Suppressor macrophage treated with lipopolysaccharide for 1 hour (primary cell): ENCODE measurements around the gene ZNF480.
"Not testable (repeated sequence)": the region's sequence is repeated elsewhere in the genome, so short reads cannot be mapped to it uniquely, and the experiment has no call there.

Experiments
- DNase-seq, 3 donors: peaks; one replicate each; pipeline ENCODE4 v3.0.0-alpha.2; 2020 to 2022

Gene ZNF480

DNA sequence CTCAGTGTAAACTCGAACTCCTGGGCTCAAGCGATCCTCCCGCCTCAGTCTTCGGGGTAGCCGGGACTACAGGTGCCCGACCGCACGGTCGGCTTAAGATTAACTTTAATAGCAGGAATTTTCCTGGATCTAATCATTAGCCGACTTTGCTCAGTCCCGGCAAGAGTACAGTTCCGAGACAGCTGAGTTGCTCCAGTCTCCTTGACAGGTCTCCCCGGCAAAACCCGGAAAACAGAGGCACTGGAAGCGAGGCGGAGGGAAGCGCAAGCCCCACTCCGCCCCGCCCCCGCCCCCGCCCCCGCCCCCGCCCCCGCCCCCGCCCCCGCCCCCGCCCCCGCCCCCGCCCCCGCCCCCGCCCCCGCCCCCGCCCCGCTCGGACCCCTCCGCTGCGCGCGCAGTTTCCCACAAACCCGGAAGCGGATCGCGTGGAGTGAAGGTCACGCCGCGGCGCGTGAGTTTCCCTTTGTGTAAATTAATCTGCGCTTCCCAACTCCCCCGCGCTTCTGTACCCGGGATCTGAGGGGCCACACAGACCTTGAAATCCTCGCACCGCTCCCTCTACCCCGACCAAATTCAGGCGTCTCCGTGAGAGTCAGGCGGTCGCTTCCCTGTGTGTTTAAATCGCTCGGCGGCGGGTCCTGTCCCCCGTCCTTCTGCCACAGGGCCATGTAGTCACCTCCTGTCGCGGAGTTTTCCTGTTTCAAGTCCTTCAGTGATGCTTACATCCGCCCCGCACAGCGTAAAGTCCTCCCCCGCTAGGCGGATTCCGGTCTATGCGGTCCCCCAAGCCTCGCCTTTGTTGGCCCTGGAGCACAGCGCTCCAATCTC, at the start of gene ZNF480:
Gene ZNF480, plus strand, starts transcription at position 397 of the 828 bp plus-strand sequence. CDS start 3,244 bp downstream, outside the sequence.
- peak; percentile 66 to 84 (median 82) for DNase-seq

DNA sequence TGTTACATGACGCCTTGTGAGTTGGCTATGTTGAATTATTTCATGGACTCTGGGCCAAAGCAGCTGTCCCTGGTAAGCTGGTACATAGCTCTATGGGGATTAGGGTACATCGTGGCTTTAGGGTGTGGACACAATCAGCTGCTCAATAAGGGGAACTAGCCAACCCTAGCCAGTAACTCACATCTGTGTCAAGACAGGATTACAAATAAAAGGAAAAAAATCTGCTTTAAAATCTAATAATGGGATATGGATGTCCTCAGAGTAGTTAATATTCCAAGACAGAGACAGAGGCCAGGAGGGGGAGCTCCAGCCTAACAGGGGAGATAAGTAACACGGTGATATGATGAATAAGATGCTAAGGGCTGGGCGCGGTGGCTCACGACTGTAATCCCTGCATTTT, 48.7 kb upstream of the ZNF480 start:
- peak; percentile 62 to 85 (median 79) for DNase-seq

DNA sequence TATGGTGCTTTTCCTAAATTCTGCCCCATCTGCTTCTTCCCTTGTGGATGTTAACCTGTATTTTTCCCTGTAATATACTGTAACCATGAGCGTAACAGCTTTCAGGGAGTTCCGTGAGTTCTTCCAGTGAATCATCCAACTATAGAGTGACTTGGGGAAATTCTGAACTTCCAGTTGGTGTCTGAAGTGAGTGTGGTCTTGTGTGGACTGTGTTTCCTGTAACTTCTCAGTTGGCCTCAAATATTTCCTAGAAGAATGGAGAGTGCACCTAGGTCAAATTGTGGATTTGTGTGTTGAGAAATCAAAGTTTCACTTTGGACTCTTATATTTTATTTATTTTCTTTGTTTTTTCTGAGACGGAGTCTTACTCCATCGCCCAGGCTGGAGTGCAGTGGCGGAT, 38.5 kb upstream of the ZNF480 start:
- no peak for DNase-seq

DNA sequence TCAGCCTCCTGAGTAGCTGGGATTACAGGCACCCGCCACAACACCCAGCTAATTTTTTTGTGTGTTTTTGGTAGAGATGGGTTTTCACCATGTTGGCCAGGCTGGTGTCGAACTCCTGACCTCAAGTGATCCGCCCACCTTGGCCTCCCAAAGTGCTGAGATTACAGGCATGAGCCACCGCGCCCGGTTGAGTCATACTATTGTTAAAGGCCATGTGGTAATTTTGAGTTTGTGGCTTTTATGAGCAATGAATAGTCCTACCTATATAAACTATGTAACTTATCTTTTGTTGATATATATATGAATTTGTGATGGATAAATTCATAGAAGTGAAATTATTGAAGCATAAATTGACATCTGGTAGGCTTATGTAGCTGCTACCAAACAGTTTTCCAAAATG, 31.4 kb upstream of the ZNF480 start:
- DNase-seq: not testable (repeated sequence)

DNA sequence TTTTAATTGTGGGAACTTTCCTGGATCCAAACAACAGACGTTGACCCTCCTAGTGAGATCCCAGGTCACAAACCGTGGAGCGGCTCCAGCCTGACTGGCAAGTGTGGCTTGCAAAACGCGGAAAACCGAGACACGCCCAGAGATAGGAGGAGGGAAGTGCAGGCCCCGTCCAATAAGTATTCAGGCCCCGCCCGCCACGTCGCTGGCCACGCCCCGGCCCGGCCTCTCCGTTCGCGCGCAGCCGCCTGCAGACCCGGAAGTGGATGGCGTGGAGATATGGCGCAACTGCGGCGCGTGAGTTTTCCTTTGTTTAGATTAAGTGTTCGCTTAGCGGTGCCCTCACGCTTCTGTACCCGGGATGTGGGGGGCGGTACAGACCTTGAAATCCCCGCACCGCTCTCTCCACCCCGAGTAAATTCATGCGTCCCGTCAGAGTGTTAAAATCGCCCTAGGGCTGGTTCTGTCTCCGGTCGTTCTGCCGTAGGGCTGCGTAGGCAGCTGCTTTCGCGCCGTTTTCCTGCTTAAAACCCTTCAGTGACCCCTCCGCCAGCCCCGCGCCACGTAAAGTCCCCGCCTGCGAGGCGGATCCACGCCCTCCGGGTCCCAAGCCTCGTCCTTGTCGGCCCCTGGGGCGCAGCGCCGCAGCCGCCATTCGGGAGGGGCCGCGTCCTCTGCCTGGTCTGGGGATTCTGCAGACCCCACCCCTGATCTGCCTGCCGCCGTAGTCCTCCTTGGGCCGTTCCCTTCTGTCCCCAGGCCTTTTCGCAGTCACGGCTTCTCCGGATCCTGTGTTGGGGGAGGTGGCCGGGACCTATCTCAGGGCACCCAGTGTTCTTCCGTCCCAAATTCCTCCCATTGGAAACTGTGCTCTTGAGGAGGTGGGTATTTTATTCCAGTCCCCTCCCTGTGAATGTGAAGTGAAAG, 27.4 kb upstream of the ZNF480 start, which contains the start of gene ZNF766:
Gene ZNF766, plus strand, starts transcription at position 250 of the 924 bp plus-strand sequence. Its CDS starts 27 bp downstream, at position 277.
- DNase-seq: peak; percentile 97 to 98 (median 98)

DNA sequence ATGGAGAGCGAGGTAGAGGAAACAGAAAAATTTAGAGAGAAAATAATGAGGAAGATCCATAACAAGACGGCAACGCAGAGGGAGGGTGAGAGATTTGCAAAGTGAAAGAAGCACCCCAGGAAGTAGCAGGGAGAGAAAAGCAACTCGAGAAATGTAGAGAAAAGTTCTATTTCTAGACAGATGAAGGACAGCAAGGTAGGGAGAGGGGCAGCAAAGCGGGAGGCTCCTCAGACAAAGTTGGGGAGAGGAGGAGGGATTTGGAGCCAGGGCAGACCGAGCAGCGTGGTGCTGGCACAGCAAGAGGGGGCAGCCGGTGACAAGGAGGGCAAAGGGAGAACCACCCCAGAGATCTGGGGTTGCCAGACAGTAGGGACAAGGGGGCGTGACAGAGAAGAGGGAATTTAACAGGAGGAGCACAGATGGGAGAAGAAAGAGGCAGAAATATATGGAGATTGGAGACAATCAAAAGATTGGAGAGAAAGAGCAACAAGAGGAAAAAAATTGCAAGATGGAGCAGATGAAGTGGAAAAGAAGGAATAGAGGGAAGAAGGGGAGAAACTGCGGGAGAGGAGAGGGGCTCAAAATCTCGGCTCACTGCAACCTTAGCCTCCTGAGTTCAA, 26.6 kb upstream of the ZNF480 start:
- DNase-seq: peak; percentile 35 to 53 (median 36)

DNA sequence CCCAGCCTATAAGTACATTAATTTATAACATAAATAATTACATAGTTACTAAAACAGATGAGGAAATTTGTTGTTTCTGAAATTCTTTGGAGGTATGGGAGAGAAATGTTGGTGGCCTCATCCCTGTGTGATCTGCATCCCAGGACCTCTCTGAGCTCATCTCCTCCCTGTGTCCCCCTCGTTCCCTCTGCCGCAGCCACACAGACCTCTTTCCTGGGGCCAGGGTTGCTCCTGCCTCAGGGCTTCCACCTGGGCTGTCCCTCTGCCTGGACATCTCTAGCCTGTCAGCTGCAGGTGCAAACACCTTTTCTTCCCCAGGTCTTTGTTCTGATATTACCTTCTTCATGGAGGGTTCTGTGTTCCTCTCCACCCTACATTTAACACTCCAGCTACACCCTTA, 23.7 kb upstream of the ZNF480 start:
- DNase-seq: no peak

DNA sequence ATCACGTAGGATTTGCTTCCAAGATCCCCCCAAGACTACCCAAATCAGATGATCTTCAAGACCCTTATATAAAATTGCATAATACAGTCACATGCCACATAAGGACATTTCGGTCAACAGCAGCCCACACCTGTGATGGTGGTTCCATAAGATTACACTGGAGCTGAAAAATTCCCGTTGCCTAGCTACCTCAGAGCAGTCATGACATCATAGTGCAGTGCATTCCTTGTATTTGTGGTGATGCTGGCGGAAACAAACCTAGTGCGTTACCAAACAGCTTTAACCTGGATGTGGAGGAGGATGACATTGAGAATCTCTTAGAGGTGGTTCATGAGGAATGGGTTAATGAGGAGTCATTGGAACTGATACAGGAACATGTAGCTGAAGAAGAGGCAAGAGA, 22.8 kb upstream of the ZNF480 start:
- DNase-seq: no peak

DNA sequence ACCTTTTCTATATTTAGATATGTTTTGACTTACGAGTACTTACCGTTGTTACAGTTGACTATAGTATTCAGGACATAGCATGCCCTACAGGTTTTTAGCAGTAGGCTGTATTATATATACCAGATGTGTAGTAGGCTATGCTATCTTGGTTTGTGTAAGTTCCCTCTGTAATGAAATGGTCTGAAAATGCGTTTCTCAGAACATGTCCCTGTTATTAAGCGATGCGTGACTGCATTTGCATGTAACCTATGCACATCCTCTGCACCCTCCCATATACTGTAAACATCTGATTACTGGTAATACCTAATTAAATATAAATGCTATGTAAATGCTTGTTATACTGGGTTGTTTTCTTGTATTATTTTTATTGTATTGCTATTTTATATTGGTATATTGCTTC, 21.0 kb upstream of the ZNF480 start:
- DNase-seq: no peak

DNA sequence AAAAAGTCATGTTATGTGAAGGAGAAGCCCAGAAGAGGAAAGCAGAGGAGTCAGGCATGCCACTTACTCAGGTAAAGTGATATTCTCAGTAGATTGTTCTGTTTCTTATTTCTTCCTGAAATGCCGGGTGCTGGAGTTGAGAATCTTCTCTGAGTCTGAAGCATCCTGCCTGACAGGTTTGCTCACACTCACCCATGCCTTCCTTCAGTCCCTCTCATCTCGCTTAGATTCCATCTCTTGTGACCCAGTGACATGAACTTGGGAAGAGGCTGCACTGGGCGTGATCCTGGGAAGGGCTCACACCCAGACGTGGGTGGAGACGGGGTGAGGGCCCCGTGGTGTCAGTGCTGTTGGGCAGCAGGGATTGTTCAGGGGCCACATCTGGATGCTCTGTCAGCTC, 19.5 kb upstream of the ZNF480 start:
- no peak for DNase-seq

DNA sequence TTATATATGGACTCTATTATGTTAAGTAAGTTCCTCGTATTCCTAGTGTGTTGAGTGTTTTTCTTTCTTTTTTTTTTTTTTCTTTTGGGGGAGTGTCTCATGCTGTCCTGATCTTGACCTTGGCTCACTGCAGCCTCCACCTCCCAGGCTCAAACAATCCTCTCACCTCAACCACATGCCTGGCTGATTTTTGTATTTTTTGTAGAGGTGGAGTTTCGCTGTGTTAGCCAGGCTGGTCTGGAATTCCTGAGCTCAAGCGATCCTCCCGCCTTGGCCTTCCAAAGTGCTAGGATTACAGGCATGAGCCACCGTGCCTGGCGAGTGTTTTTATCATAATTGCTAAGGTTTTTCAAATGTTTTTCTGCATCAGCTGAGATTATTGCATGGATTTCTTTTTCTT, 10.7 kb upstream of the ZNF480 start:
- no peak for DNase-seq

DNA sequence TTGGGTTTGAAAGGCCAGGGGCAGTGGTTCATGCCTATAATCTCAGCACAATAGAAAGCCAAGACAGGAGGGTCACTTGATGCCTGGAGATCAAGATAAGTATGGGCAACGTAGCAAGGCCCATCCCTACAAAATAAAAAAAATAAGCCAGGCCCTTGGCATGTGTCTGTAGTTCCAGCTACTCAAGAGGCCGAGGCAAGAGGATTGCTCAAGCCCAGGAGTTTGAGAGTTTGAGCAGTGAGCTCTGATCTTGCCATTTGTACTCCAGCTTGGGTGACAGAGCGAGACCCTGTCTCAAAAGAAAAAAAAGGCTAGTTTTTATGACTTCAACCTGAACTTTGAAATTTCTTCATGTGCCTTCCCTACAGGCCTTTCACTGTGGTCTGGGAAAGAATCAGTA, 5.2 kb upstream of the ZNF480 start:
- DNase-seq: no peak

DNA sequence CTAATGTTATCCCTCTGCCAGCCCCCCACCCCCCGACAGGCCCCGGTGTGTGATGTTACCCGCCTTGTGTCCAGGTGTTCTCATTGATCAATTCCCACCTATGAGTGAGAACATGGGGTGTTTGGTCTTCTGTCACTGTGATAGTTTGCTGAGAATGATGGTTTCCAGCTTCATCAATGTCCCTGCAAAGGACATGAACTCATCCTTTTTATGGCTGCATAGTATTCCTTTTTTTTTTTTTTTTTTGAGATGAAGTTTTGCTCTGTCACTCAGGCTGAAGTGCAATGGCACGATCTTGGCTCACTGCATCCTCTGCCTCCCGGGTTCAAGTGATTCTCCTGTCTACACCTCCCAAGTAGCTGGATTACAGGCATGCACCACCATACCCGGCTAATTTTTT, 4.0 kb upstream of the ZNF480 start:
- not testable (repeated sequence) for DNase-seq

DNA sequence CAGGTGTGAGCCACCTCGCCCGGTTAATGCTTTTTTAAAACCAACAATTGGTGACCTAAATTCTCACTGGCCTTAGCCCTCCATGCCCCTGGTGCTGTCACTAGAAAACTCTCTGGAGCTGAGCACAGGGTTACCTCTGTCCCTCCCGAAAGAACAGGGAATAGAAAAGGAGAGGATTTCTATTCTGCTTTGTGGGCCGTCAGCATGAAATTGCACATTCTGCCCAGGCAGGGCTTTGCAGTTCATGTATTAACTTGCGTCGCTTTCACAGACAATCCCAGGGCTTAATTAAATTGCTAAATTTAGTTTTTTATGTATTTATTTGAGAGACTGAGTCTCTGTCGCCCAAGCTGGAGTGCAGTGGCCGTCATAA, 583 bp upstream of the ZNF480 start:
- no peak for DNase-seq

DNA sequence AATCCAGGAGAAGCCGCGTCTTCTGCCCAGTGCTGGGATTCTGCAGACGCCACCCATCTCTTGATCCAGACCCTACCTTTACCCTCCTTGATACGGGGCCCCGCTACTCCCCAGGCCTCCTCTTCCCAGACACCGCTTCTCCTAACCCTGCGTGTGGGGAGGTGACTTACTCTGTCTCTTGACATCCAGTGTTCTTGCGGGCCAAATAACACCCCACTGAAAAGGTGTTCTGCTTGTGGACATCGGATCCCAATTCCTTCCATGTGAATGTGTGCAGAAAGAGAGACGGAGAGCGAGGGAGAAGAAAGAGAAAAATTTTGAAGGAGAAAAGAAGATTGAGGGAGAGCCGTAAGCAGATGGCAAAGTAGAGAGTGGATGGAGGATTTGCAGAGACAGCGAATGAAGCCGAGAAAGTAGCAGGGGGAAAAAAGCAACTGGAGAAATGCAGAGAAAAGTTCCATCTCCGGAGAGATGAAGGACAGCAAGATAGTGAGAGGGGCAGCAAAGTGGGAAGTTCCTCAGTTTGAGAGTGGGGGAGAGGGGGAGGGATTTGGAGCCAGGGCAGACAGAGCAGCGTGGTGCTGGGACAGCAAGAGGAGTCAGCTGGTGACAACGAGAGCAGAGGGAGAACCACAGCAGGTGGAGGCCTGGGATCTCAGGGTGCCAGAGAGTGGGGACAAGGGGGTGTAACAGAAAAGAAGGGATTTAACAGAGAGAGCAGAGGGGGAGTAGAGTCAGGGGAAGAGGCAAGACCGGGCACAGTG, 814 bp downstream of the ZNF480 start:
- peak in 2 of 3 donors; percentile 3 to 24 for DNase-seq

DNA sequence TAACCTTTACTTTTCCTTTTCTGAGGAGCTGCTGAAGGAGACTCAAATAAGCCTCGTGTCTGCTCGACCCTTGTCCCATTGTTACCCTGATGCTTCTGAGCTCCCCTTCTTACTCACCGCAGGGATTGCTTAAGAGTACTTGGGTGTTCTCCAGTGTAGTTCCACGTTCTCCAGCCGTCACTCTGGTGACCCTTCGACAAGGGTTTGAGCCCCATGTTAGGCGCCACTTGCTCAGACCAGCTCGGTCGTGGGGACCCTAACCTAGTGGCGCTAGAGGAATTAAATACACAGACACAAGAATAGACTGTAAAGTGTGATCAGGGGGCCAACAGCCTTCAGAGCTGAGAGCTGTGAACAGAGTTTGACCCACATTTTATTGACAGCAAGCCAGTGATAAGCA, 10.3 kb downstream of the ZNF480 start:
- DNase-seq: peak in 1 of 3 donors; percentile 27

DNA sequence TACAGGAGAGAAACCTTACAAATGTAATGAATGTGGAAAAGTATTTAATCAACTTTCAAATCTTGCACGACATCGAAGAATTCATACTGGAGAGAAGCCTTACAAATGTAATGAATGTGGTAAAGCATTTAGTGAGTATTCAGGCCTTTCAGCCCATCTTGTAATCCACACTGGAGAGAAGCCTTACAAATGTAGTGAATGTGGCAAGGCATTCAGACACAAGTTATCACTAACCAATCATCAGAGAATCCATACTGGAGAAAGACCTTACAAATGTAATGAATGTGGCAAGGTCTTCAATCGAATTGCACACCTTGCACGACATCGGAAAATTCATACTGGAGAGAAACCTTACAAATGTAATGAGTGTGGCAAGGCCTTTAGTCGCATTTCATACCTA, 25.5 kb downstream of the ZNF480 start:
- DNase-seq: no peak

DNA sequence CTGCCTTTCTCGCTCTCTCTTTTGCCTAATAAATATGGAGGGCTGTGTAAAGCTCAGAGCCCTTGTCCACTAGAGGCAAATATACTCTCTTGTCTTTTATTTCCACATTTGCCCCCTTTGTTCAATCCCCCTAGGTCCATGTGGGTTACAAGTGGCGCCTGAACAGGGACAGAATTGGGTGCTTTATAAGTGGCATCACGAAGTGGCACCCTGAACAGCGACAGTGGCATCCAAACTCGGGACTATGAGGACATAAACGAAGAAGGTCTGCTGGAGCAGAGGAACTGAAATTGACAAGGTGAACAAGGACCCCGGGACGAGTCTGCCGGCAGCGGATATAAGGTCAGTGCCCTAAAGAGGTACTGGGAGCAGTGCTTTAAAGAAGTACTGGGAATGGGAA, 34.8 kb downstream of the ZNF480 start:
- DNase-seq: peak in 1 of 3 donors; percentile 12

DNA sequence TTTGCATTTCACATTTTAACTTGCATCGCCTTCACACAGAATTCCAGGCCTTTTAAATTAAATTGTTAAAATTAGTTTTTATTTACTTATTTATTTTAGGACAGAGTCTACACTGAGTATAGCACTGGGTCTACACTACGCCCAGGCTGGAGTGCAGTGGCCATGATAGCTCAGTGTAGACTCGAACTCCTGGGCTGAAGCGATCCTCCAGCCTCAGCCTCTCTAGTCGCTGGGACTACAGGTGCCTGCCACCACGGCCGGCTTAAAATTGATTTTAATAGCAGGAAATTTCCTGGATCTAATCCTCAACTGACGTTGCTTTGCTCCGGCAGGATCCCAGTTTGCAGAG, 38.8 kb downstream of the ZNF480 start:
- no peak for DNase-seq

DNA sequence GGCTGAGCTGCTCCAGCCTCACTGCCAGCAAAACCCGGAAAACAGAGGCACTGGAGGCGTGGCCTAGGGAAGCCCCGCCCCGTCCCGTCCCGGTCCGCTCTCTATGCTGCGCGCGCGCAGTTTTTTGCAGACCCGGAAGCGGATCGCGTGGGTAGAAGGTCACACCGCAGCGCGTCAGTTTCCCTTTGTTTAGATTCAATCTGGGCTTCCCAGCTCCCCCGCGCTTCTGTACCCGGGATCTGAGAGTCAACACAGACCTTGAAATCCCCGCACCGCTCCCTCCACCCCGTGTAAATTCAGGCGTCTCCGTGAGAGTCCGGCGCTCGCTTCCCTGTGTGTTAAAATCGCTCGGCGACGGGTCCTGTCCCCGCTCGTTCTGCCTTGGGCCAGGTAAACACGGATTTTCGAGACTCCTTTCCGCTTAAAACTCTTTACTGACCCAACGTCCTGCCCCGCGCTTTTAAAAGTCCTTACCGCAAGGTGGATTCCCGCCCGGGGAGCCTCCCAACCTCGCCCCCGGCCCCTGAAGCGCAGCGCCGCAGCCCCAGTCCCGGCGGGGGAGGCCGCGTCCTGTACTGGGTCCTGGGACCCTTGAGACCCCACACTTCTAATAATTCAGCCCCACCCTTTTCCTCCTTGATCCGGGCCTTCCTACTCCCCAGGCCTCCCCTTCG, 39.3 kb downstream of the ZNF480 start, which contains the start of gene ZNF610:
Gene ZNF610, plus strand, starts transcription at position 127 of the 674 bp plus-strand sequence. CDS start 12,930 bp downstream, outside the sequence.
- peak; percentile 95 to 97 (median 96) for DNase-seq

DNA sequence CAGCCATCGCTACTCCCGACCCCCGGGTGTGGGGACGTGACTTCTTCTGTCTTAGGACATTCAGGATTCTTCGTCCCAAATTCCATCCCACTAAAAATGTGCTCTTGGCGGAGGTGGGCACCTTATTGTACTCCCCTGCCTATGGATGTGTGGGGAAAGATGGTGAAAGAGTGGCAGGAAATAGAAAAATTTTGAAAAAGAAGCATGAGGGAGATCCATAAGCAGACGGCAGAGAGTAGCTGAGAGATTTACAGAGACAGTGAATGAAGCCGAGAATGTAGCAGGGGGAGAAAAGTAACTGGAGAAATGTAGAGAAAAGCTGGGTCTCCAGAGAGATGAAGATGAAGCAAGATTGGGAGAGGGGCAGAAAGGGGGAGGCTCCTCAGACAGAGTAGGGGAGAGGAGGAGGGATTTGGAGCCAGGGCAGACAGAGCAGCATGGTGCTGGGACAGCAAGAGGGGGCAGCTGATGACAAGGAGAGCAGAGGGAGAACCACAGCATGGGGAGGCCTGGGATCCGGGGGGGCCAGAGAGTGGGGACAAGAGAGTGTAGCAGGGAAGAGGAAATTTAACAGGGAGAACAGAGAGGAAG, 39.9 kb downstream of the ZNF480 start:
- peak in 1 of 3 donors; percentile 7 for DNase-seq
